ENCODE data around the gene PRKAR1B. TPM values are rescaled to one million over a fixed set of nuclear protein-coding genes. Genes with fewer than 3 reads are reported as not detected.
"Not testable (repeated sequence)": the region's sequence is repeated elsewhere in the genome, so short reads cannot be mapped to it uniquely, and the experiment has no call there.

PRKAR1B gene
- total and polyA plus RNA-seq, 10 donors, result 9.9 to 39.5 (median 23.5) TPM

- no peak for DNase-seq
- Histone ChIP-seq H3K4me3 (no peak overlapping the region), H3K36me3 (peaks cover 0 to 27% (median 5%) of the 10 kb centered on the region in 6 donors), H3K27me3 (replicated peaks in 1 of 7) (no peaks in the 10 kb centered on the region), H3K4me1 (peaks cover 0 to 11% (median 2%) of the 10 kb centered on the region in 6 donors), H3K9me3 (peaks cover 0 to 4% (median 0%) of the 10 kb centered on the region in 8 donors), H3K27ac (no peak overlapping the region)
- WGBS, 5 donors, result 81 to 94% (median 87%) methylated on average over 16 to 44 of the region's 44 CpGs
- intact Hi-C loops (cut with DNase I; ENCODE audit: low total_unique reads), result no loop called here
- TF ChIP-seq CTCF (IDR thresholded peaks at IDR 0.05 in 8 of 11, conservative IDR thresholded peaks at IDR 0.05 in 3 of 11) (no peak), POLR2A (IDR thresholded peaks at IDR 0.05) (no peak), POLR2AphosphoS5 (IDR thresholded peaks at IDR 0.05) (no peak)
Observed at GRCh38 chr7:552868-553635, 174.0 kb downstream of the PRKAR1B start.

- Histone ChIP-seq H3K36me3 (peaks cover 0 to 27% (median 5%) of the 10 kb centered on the region in 6 donors), H3K4me1 (peaks cover 0 to 11% (median 2%) of the 10 kb centered on the region in 6 donors)
- H3K9me3 ChIP-seq; intact Hi-C loops (cut with DNase I; ENCODE audit: low total_unique reads); H3K27me3 ChIP-seq (replicated peaks in 1 of 7); H3K4me3 ChIP-seq; DNase-seq; H3K27ac ChIP-seq: not testable (repeated sequence)
- 69 to 86% (median 84%) methylated on average over 26 to 32 of the region's 32 CpGs for WGBS, 5 donors
Observed at GRCh38 chr7:552151-552867, 174.8 kb downstream of the PRKAR1B start.

GRCh38 chr7:551615-551970, 175.5 kb downstream of the PRKAR1B start:
- WGBS, 5 donors, result 80 to 98% (median 94%) methylated on average over 9 of the region's 9 CpGs
- H3K9me3 ChIP-seq; H3K4me1 ChIP-seq; intact Hi-C loops (cut with DNase I; ENCODE audit: low total_unique reads); H3K27me3 ChIP-seq (replicated peaks in 1 of 7); H3K27ac ChIP-seq; H3K4me3 ChIP-seq; DNase-seq: not testable (repeated sequence)
- H3K36me3 ChIP-seq, result peaks cover 0 to 27% (median 5%) of the 10 kb centered on the region in 6 donors

GRCh38 chr7:550881-551614, 176.0 kb downstream of the PRKAR1B start:
- 94 to 98% (median 95%) methylated on average over 8 to 19 of the region's 19 CpGs for WGBS, 5 donors
- H3K4me3 ChIP-seq, result no peak overlapping the region
- intact Hi-C loops (cut with DNase I; ENCODE audit: low total_unique reads), result no loop called here
- peaks cover 0 to 27% (median 5%) of the 10 kb centered on the region in 6 donors for H3K36me3 ChIP-seq
- H3K4me1 ChIP-seq, result peaks cover 0 to 5% (median 2%) of the 10 kb centered on the region in 6 donors
- no peaks in the 10 kb centered on the region for H3K9me3 ChIP-seq
- DNase-seq, result no peak
- no peak overlapping the region for H3K27ac ChIP-seq
- H3K27me3 ChIP-seq (replicated peaks in 1 of 7), result no peaks in the 10 kb centered on the region
- TF ChIP-seq CTCF (IDR thresholded peaks at IDR 0.05 in 8 of 11, conservative IDR thresholded peaks at IDR 0.05 in 3 of 11), result no peak
